ENCODE measurements around the gene ERICH6B.

ERICH6B gene

DNA sequence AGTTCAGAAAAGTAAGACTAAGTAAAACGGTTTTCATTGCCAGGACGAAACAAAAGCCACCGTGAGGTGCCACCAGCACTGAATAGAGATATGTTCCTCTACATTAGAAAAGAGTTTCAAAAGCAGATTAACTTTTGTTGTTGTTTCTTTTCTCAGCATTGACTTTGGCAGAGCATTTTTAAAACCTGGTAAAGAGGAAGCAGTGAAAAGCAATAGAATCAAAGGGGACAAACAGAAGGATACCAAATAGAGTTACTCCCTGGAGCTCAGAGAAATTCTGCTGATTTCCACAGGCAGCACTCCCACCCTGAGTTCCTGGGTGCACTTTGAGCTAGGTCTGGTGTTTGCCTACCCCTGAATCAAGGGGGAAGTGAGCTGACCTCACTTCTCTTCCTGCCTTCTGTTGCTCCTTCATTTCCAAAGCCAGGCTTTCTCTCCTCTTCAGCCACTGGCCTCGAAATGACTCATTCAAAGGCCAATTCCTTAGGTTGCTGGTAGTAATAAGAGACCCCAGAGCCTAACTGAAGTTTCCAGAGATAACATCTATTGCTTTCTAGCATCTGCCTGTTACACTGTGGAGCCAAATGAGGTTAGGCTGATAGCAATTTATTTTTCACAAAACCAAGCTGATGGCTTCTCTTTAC is 11.3 kb upstream of the ERICH6B start:
- ChIA-PET POLR2A (no interaction called here), CTCF (interaction anchor here (1.1 kb wide), 1 partner anchor 9 kb away, joined by 3 read pairs; no protein-coding TSS in a partner anchor)
- no peak for DNase-seq (ENCODE audit: extremely low spot score)
- TF ChIP-seq ARNT (IDR thresholded peaks at IDR 0.05) (no peak), TARDBP (IDR thresholded peaks at IDR 0.05) (no peak), LEF1 (IDR thresholded peaks at IDR 0.05; ENCODE audit: borderline replicate concordance) (no peak)

GRCh38 chr13:45623516-45624090 is 8.1 kb upstream of the ERICH6B start:
- TF ChIP-seq ZNF384 (IDR thresholded peaks at IDR 0.05) = peak; percentile 70
- TF ChIP-seq, protein P1, sequence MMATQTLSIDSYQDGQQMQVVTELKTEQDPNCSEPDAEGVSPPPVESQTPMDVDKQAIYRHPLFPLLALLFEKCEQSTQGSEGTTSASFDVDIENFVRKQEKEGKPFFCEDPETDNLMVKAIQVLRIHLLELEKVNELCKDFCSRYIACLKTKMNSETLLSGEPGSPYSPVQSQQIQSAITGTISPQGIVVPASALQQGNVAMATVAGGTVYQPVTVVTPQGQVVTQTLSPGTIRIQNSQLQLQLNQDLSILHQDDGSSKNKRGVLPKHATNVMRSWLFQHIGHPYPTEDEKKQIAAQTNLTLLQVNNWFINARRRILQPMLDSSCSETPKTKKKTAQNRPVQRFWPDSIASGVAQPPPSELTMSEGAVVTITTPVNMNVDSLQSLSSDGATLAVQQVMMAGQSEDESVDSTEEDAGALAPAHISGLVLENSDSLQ (IDR thresholded peaks at IDR 0.05) = peak; percentile 37; the same call in 1 of the 2 replicates
- no peak for TF ChIP-seq SP1 (IDR thresholded peaks at IDR 0.05)
- POLR2A ChIA-PET = no interaction called here
- CTCF ChIA-PET = interaction anchor here (1.1 to 1.9 kb wide), 3 partner anchors 61 to 94 kb away, joined by 3 to 5 read pairs (median 4); no protein-coding TSS in a partner anchor
- peak; percentile 53 for DNase-seq (ENCODE audit: extremely low spot score)

DNA sequence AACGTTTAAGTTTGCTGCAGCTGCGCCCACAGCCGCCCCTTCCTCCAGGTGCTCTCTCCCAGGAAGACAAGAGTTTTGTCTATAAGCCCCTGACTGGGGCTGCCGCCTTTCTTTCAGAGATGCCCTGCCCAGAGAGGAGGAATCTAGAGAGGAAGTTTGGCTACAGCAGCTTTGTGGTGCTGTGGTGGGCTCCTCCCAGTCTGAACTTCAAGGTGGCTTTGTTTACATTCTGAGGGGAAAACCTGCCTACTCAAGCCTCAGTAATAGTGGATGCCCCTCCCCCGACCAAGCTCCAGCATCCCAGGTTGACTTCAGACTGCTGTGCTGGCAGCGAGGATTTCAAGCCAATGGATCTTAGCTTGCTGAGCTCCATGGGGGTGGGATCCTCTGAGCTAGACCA is 6.4 kb upstream of the ERICH6B start:
- POLR2A ChIA-PET = no interaction called here
- CTCF ChIA-PET = interaction anchor here (0.8 kb wide), 1 partner anchor 96 kb away, joined by 3 read pairs; no protein-coding TSS in a partner anchor

DNA sequence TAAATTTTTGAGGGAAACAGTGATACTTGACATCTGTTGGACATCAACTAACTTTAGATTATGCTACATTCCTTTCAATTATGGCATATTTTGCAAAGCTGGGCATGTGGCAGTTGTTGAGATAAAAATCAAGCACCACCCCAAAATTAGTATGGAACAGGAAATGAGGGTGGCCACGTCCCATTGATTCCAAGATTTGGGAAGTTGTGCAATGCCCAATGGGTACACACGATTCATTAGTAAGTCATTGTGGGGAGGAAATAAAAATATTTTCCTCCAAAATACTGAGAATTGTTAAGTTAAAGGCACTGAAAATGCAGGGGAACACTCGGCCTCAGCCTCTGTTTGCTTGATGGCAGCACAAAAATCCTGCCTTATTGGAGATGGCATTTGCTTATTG is 7.6 kb downstream of the ERICH6B start:
- DNase-seq (ENCODE audit: extremely low spot score) = no peak
- no peak for TF ChIP-seq FOXM1 (IDR thresholded peaks at IDR 0.05; ENCODE audit: borderline replicate concordance)
- TF ChIP-seq ARNT (IDR thresholded peaks at IDR 0.05) = no peak
- no peak for TF ChIP-seq ZNF384 (IDR thresholded peaks at IDR 0.05)
- TF ChIP-seq CTBP1 (IDR thresholded peaks at IDR 0.05; ENCODE audit: borderline replicate concordance) = no peak
- no peak for TF ChIP-seq SP1 (IDR thresholded peaks at IDR 0.05)
- TF ChIP-seq HDGF (IDR thresholded peaks at IDR 0.05; ENCODE audit: borderline replicate concordance) = no peak
- TF ChIP-seq BHLHE40 (IDR thresholded peaks at IDR 0.05; ENCODE audit: borderline replicate concordance) = no peak
- TF ChIP-seq, protein P1 (IDR thresholded peaks at IDR 0.05) = no peak
- TF ChIP-seq L3MBTL2 (conservative IDR thresholded peaks at IDR 0.05) = no peak
- no peak for TF ChIP-seq FOXK2 (IDR thresholded peaks at IDR 0.05)
- TF ChIP-seq SUZ12 (IDR thresholded peaks at IDR 0.05) = no peak
- TF ChIP-seq ELF4 (IDR thresholded peaks at IDR 0.05) = no peak
- no peak for TF ChIP-seq NFRKB (IDR thresholded peaks at IDR 0.05)
- TF ChIP-seq FOXA1 (IDR thresholded peaks at IDR 0.05) = no peak
- TF ChIP-seq LEF1 (IDR thresholded peaks at IDR 0.05; ENCODE audit: borderline replicate concordance) = no peak
- TF ChIP-seq TARDBP (IDR thresholded peaks at IDR 0.05) = no peak
- ChIA-PET CTCF (no interaction called here), POLR2A (no interaction called here)

More for the DNA sequence above, 6.4 kb upstream of the ERICH6B start:
- DNase-seq (ENCODE audit: extremely low spot score) = no peak
- TF ChIP-seq, protein P1 (IDR thresholded peaks at IDR 0.05) = no peak
- TF ChIP-seq TARDBP (IDR thresholded peaks at IDR 0.05) = no peak

- CTCF ChIA-PET = no interaction called here
- TF ChIP-seq SP1 (IDR thresholded peaks at IDR 0.05) = no peak
- TF ChIP-seq NFRKB (IDR thresholded peaks at IDR 0.05) = no peak
- TF ChIP-seq ZNF384 (IDR thresholded peaks at IDR 0.05) = no peak
- no peak for TF ChIP-seq ARNT (IDR thresholded peaks at IDR 0.05)
- no peak for TF ChIP-seq CTBP1 (IDR thresholded peaks at IDR 0.05; ENCODE audit: borderline replicate concordance)
- TF ChIP-seq L3MBTL2 (conservative IDR thresholded peaks at IDR 0.05) = no peak
- no peak for DNase-seq (ENCODE audit: extremely low spot score)
- POLR2A ChIA-PET = no interaction called here
Measured at GRCh38 chr13:45604892-45605291, 10.6 kb downstream of the ERICH6B start.

DNA sequence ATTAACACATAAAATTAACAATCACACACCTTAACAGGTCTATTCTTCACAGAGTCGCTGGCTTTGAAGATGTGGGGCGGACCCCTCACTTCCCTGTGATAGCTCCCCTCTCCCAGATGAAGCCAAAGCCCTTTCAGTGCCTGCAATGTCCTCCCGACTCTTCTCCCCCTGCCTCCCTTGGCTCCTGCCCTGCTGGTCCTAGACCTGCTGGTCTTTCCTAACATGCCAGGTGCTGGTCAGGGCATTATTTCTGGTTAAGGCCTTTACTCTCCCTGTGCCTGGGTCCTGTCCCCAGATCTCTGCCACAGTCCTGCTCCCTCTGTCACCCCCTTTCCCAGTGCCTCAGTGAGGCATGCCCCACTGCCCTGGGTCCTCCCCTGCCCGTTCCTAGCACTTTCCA is 12.2 kb downstream of the ERICH6B start:
- POLR2A ChIA-PET = no interaction called here
- TF ChIP-seq BHLHE40 (IDR thresholded peaks at IDR 0.05; ENCODE audit: borderline replicate concordance) (no peak), CTBP1 (IDR thresholded peaks at IDR 0.05; ENCODE audit: borderline replicate concordance) (no peak)
- CTCF ChIA-PET = no interaction called here
- no peak for DNase-seq (ENCODE audit: extremely low spot score)

DNA sequence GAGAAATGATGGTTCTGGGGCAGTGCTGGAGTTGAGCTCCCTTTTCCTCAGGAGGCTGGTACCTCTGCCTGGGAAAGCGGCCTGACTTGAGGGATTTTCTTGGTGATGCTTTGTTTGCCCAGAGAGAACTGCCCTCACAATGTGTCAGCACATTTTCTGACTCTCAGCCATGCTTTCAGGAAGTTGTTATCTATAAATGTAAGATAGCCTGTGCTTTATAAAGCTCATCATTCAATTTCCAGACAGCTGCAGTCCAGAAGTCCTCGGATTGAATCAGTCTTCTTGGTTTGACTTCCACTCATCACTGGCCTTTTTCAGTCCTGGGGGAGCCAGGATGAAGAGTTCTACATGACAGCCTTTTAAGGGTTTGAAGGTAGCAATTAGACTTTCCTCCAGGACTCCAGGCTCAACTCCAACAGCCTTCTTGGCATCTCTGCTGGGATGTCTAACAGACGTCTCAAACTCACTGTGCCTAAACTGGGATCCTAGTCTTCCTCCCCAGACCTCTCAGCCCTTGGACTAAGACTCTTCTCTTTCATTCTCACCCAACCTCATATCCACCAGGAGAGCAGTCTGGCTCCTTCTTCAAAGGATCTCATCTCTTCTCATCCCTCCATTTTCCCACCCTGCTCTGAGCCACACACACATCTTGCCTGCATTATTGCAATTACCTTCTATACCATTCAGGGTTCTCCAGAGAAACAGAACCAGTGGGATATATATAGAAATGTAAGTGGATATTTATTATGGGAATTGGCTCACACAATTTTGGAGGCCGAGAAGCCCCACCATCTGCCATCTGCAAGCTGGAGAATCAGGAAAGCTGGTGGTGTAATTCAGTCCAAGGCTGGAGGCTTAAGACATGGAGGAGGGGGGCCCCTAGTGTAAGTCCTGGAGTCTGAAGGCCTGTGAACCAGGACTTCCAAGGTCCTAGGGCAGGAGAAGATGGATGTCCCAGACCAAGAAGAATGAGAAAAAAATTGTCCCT is 13.1 kb downstream of the ERICH6B start:
- no peak for TF ChIP-seq TARDBP (IDR thresholded peaks at IDR 0.05)
- TF ChIP-seq L3MBTL2 (conservative IDR thresholded peaks at IDR 0.05) = no peak
- no peak for TF ChIP-seq LEF1 (IDR thresholded peaks at IDR 0.05; ENCODE audit: borderline replicate concordance)
- TF ChIP-seq, protein P1 (IDR thresholded peaks at IDR 0.05) = no peak
- no peak for TF ChIP-seq ZNF384 (IDR thresholded peaks at IDR 0.05)
- no peak for TF ChIP-seq FOXM1 (IDR thresholded peaks at IDR 0.05; ENCODE audit: borderline replicate concordance)
- TF ChIP-seq SUZ12 (IDR thresholded peaks at IDR 0.05) = no peak
- no peak for TF ChIP-seq SP1 (IDR thresholded peaks at IDR 0.05)
- TF ChIP-seq HDGF (IDR thresholded peaks at IDR 0.05; ENCODE audit: borderline replicate concordance) = no peak
- no peak for TF ChIP-seq CTBP1 (IDR thresholded peaks at IDR 0.05; ENCODE audit: borderline replicate concordance)
- TF ChIP-seq BHLHE40 (IDR thresholded peaks at IDR 0.05; ENCODE audit: borderline replicate concordance) = no peak
- no peak for TF ChIP-seq FOXA1 (IDR thresholded peaks at IDR 0.05)
- no peak for DNase-seq (ENCODE audit: extremely low spot score)
- CTCF ChIA-PET = no interaction called here
- POLR2A ChIA-PET = no interaction called here
